ENCODE data around the gene RAB26.

The RAB26 gene

GRCh38 chr16:2194166-2194834 lies 45.9 kb downstream of the RAB26 start:
- TF ChIP-seq CSDC2 (CRISPR knock-in tag; IDR thresholded peaks at IDR 0.05), result no peak
- TF ChIP-seq ARNTL (CRISPR knock-in tag; IDR thresholded peaks at IDR 0.05; ENCODE audit: borderline replicate concordance, low read depth), result no peak
- peak; percentile 12 for ATAC-seq

GRCh38 chr16:2194852-2195321 lies 46.5 kb downstream of the RAB26 start:
- TF ChIP-seq CSRNP3 (CRISPR knock-in tag; IDR thresholded peaks at IDR 0.05), result no peak
- TF ChIP-seq BACH2 (CRISPR knock-in tag; IDR thresholded peaks at IDR 0.05; ENCODE audit: borderline replicate concordance), result no peak
- no peak for TF ChIP-seq PPARA (CRISPR knock-in tag; IDR thresholded peaks at IDR 0.05; ENCODE audit: borderline replicate concordance)
- ATAC-seq, result peak; percentile 80

- peak; percentile 30 for ATAC-seq
- TF ChIP-seq BACH2 (CRISPR knock-in tag; IDR thresholded peaks at IDR 0.05; ENCODE audit: borderline replicate concordance) (no peak), CREB5 (CRISPR knock-in tag; IDR thresholded peaks at IDR 0.05; ENCODE audit: low read depth) (no peak), TCF4 (CRISPR knock-in tag; IDR thresholded peaks at IDR 0.05; ENCODE audit: borderline replicate concordance) (no peak), RARB (CRISPR knock-in tag; IDR thresholded peaks at IDR 0.05) (no peak), OSR1 (CRISPR knock-in tag; IDR thresholded peaks at IDR 0.05) (no peak), GLIS3 (CRISPR knock-in tag; IDR thresholded peaks at IDR 0.05) (no peak), TSHZ2 (CRISPR knock-in tag; IDR thresholded peaks at IDR 0.05) (no peak), CSDC2 (CRISPR knock-in tag; IDR thresholded peaks at IDR 0.05) (no peak), ESRRG (CRISPR knock-in tag; IDR thresholded peaks at IDR 0.05) (no peak), ZNF565 (CRISPR knock-in tag; conservative IDR thresholded peaks at IDR 0.05; ENCODE audit: low read depth) (no peak), ZNF8 (CRISPR knock-in tag; IDR thresholded peaks at IDR 0.05) (no peak), SNAI2 (CRISPR knock-in tag; IDR thresholded peaks at IDR 0.05) (no peak), ZNF70 (CRISPR knock-in tag; IDR thresholded peaks at IDR 0.05) (no peak), CSRNP3 (CRISPR knock-in tag; IDR thresholded peaks at IDR 0.05) (no peak), ZC3H10 (CRISPR knock-in tag; IDR thresholded peaks at IDR 0.05) (no peak), PATZ1 (CRISPR knock-in tag; IDR thresholded peaks at IDR 0.05; ENCODE audit: borderline replicate concordance) (no peak), ARNTL (CRISPR knock-in tag; IDR thresholded peaks at IDR 0.05; ENCODE audit: borderline replicate concordance, low read depth) (no peak), PPARA (CRISPR knock-in tag; IDR thresholded peaks at IDR 0.05; ENCODE audit: borderline replicate concordance) (no peak)
Observed at GRCh38 chr16:2195322-2196161, 47.1 kb downstream of the RAB26 start.

Measured in SK-N-SH treated with all-trans-retinoic acid at 6 μM for 48 hours (cell line).